Natural killer cell (primary cell): Measurements from ENCODE around the gene TLL2. TPM values are rescaled to one million over a fixed set of nuclear protein-coding genes. Genes with fewer than 3 reads are reported as not detected.

Experiments used
- ATAC-seq, 3 donors: fragments of 150-1000 bp in 2 of 3; fragments of 200-7000 bp in 1 of 3; cut with Tn5 transposase; 1 replicate in 1 of 3; 2 replicates in 2 of 3; pipeline ENCODE4 v1.10.0; 2021; ENCODE audit warnings: mild to moderate bottlenecking in 2 of 3, moderate library complexity in 2 of 3
- DNase-seq, 2 donors: peaks; one replicate each; pipeline versions ENCODE4 v3.0.0 to v3.0.0-alpha.2; 2013 to 2021; ENCODE audit warnings: mixed read lengths in 1 of 2
- H3K27ac ChIP-seq: one replicate; pipeline ENCODE4 v1.5.1; 2013; ENCODE audit warnings: mild to moderate bottlenecking, low read length
- H3K27me3 ChIP-seq: one replicate; pipeline ENCODE4 v1.6.1; 2013; ENCODE audit warnings: low read length; ENCODE audit not compliant: control insufficient read depth, insufficient read depth
- H3K36me3 ChIP-seq: one replicate; pipeline ENCODE4 v1.6.1; 2013; ENCODE audit warnings: low read length; ENCODE audit not compliant: control insufficient read depth, insufficient read depth
- H3K4me1 ChIP-seq: one replicate; pipeline ENCODE4 v1.6.1; 2013; ENCODE audit warnings: low read length; ENCODE audit not compliant: control insufficient read depth, insufficient read depth
- H3K4me3 ChIP-seq: one replicate; pipeline ENCODE4 v1.5.1; 2013; ENCODE audit warnings: low read length
- H3K9me3 ChIP-seq: one replicate; pipeline ENCODE4 v1.6.1; 2013; ENCODE audit warnings: low read length; ENCODE audit not compliant: control insufficient read depth, insufficient read depth
- H3K27ac Mint-ChIP-seq, 2 donors: one replicate each; pipeline ENCODE4 v1.8.0; 2022; ENCODE audit warnings: mild to moderate bottlenecking in 2 of 2, mixed read lengths in 2 of 2, moderate library complexity in 1 of 2
- H3K27me3 Mint-ChIP-seq, 2 donors: one replicate each; pipeline ENCODE4 v1.8.0; 2022; ENCODE audit warnings: low read depth in 2 of 2, mixed read lengths in 2 of 2
- H3K36me3 Mint-ChIP-seq: one replicate; pipeline ENCODE4 v1.8.0; 2022; ENCODE audit warnings: mixed read lengths
- H3K4me1 Mint-ChIP-seq, 2 donors: one replicate each; pipeline ENCODE4 v1.8.0; 2022; ENCODE audit warnings: mixed read lengths in 2 of 2
- H3K4me3 Mint-ChIP-seq: one replicate; pipeline ENCODE4 v1.8.0; 2022; ENCODE audit warnings: mild to moderate bottlenecking, moderate library complexity, mixed read lengths
- H3K9me3 Mint-ChIP-seq, 2 donors: one replicate each; pipeline ENCODE4 v1.8.0; 2022; ENCODE audit warnings: mixed read lengths in 2 of 2
- CTCF ChIP-seq: fragments of 200-600 bp; IDR thresholded peaks from one replicate; pipeline ENCODE4 v1.8.0; 2022; ENCODE audit warnings: antibody characterized with exemption
- WGBS: methylation state at CpG from one replicate; pipeline ENCODE4 v1.1.7; 2013; ENCODE audit warnings: missing lambda C conversion rate; ENCODE audit not compliant: insufficient coverage; 5-methylcytosine and 5-hydroxymethylcytosine counted together
- intact Hi-C: fragments of 100-400 bp; cut with micrococcal nuclease; formaldehyde crosslinking; loops from one replicate; pipeline ENCODE4 v1.14.2; 2022
- total RNA-seq, 4 donors: library from RNA; stranded (reverse); fragments of 120-200 nt in 1 of 4; gene quantifications; one replicate each; pipeline versions ENCODE4 v1.2.3 to v1.2.4, GENCODE V29; 2013 to 2022

The TLL2 gene
- total RNA-seq, 3 donors from 2014 or later (not counting 1 experiment from before 2014, with no cell fraction given): not detected

GRCh38 chr10:96491303-96491702 is 22.4 kb downstream of the TLL2 start:
- Histone ChIP-seq H3K4me1 (no peaks in the 10 kb centered on the region), H3K27me3 (no peaks in the 10 kb centered on the region), H3K4me3 (no peak overlapping the region), H3K27ac (no peak overlapping the region), H3K9me3 (no peaks in the 10 kb centered on the region), H3K36me3 (no peaks in the 10 kb centered on the region)
- Mint-ChIP-seq H3K27me3 (peaks cover 11 to 23% of the 10 kb centered on the region in 2 donors), H3K36me3 (no peaks in the 10 kb centered on the region), H3K4me1 (no peaks in the 10 kb centered on the region), H3K27ac (no peak overlapping the region), H3K4me3 (no peak overlapping the region), H3K9me3 (no peaks in the 10 kb centered on the region)
- DNase-seq (peak in 1 of 2 donors; percentile 17), ATAC-seq (no peak)
- 98% methylated on average over 2 of the region's 3 CpGs for WGBS
- intact Hi-C loops: no loop called here
- TF ChIP-seq CTCF: no peak

- DNase-seq (no peak), ATAC-seq (no peak)
Observed at GRCh38 chr10:96488161-96488935, 25.4 kb downstream of the TLL2 start.

GRCh38 chr10:96482815-96483588 is 30.7 kb downstream of the TLL2 start:
- Mint-ChIP-seq H3K4me3 (no peak overlapping the region), H3K27me3 (peaks cover 11 to 72% of the 10 kb centered on the region in 2 donors), H3K27ac (no peak overlapping the region), H3K4me1 (no peaks in the 10 kb centered on the region), H3K9me3 (no peaks in the 10 kb centered on the region), H3K36me3 (no peaks in the 10 kb centered on the region)
- Histone ChIP-seq H3K27ac (no peak overlapping the region), H3K36me3 (no peaks in the 10 kb centered on the region), H3K9me3 (no peaks in the 10 kb centered on the region), H3K27me3 (no peaks in the 10 kb centered on the region), H3K4me1 (no peaks in the 10 kb centered on the region), H3K4me3 (no peak overlapping the region)
- intact Hi-C loops: no loop called here
- ATAC-seq (no peak), DNase-seq (no peak)
- WGBS: 73% methylated on average over 4 of the region's 4 CpGs
- TF ChIP-seq CTCF: no peak

More at GRCh38 chr10:96488161-96488935, 25.4 kb downstream of the TLL2 start:
- intact Hi-C loops: no loop called here
- H3K36me3 Mint-ChIP-seq: no peaks in the 10 kb centered on the region
- peaks cover 14 to 42% of the 10 kb centered on the region in 2 donors for H3K27me3 Mint-ChIP-seq
- Histone ChIP-seq H3K27me3 (no peaks in the 10 kb centered on the region), H3K36me3 (no peaks in the 10 kb centered on the region), H3K4me3 (no peak overlapping the region), H3K27ac (no peak overlapping the region), H3K4me1 (no peaks in the 10 kb centered on the region), H3K9me3 (no peaks in the 10 kb centered on the region)
- WGBS: 87% methylated on average over 14 of the region's 14 CpGs
- TF ChIP-seq CTCF: no peak
- H3K4me3 Mint-ChIP-seq: no peak overlapping the region
- H3K9me3 Mint-ChIP-seq: no peaks in the 10 kb centered on the region
- H3K27ac Mint-ChIP-seq: no peak overlapping the region
- H3K4me1 Mint-ChIP-seq: no peaks in the 10 kb centered on the region
